ENCODE data around the gene FAM24A.

DNA sequence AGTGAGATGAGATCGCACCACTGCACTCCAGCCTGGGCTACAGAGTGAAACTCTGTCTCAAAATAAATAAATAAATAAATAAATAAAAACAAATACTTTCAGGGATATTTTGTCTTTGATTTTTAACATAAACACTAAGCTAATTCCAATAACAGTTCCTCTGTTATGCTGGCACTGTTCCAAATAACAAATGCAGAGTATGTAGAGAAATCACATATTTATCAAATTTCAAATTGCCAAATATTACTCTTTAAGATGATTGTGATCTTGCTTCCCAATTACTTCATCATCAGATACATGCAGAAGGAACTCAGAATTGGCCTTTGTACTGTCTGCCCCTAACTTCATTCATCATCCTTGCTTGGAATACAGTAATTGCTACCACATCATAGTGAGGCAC, 19.7 kb downstream of the FAM24A start:
- TF ChIP-seq CTCF (IDR thresholded peaks at IDR 0.05 in 2 of 3, conservative IDR thresholded peaks at IDR 0.05 in 1 of 3; ENCODE audit: control insufficient read depth in 2 of 3, extremely low read depth in 1 of 3, insufficient read depth in 1 of 3, low read depth in 3 of 3, low read length in 3 of 3) (no peak), JUNB (IDR thresholded peaks at IDR 0.05) (no peak), WRNIP1 (IDR thresholded peaks at IDR 0.05; ENCODE audit: borderline replicate concordance, low read depth, low read length) (no peak), POLR2AphosphoS5 (IDR thresholded peaks at IDR 0.05; ENCODE audit: low read length) (no peak)
